ENCODE data around the gene SGSM2. TPM values are rescaled to one million over a fixed set of nuclear protein-coding genes. Genes with fewer than 3 reads are reported as not detected.

Gene SGSM2
- total and polyA plus RNA-seq, 4 donors, result 5.5 to 17.5 (median 12.4) TPM

GRCh38 chr17:2414446-2415064 is 77.3 kb downstream of the SGSM2 start:
- no peak for DNase-seq (ENCODE audit: low spot score)
- H3K9me3 ChIP-seq (ENCODE audit: control insufficient read depth in 4 of 4, low read length in 3 of 4), result no peaks in the 10 kb centered on the region
- no peaks in the 10 kb centered on the region for H3K27me3 ChIP-seq (ENCODE audit: control insufficient read depth in 4 of 4, insufficient read depth in 4 of 4, low read length in 3 of 4)
- 93% methylated on average over 22 of the region's 22 CpGs for WGBS
- no peak overlapping the region for H3K27ac ChIP-seq (ENCODE audit: low read depth in 1 of 2, low read length in 2 of 2)
- no peak overlapping the region for H3K4me3 ChIP-seq (ENCODE audit: low read depth in 1 of 3, low read length in 3 of 3)
- TF ChIP-seq FOXA1 (IDR thresholded peaks at IDR 0.05) (no peak), ATF3 (IDR thresholded peaks at IDR 0.05) (no peak), EGR1 (IDR thresholded peaks at IDR 0.05; ENCODE audit: low read depth in 2 of 2) (no peak)
- peaks cover 0 to 9% (median 3%) of the 10 kb centered on the region in 4 donors for H3K36me3 ChIP-seq (ENCODE audit: control insufficient read depth in 4 of 4, insufficient read depth in 3 of 4, low read depth in 1 of 4, low read length in 3 of 4)
- no peak overlapping the region for H3K9ac ChIP-seq (ENCODE audit: low read depth in 1 of 2, low read length in 2 of 2)
- peaks cover 0 to 3% (median under 1%) of the 10 kb centered on the region in 4 donors for H3K4me1 ChIP-seq (ENCODE audit: control insufficient read depth in 4 of 4, insufficient read depth in 4 of 4, low read length in 3 of 4)

GRCh38 chr17:2415081-2415480 is 77.8 kb downstream of the SGSM2 start:
- WGBS, result 90% methylated on average over 9 of the region's 9 CpGs
- no peak overlapping the region for H3K27ac ChIP-seq (ENCODE audit: low read depth in 1 of 2, low read length in 2 of 2)

More at GRCh38 chr17:2415081-2415480, 77.8 kb downstream of the SGSM2 start:
- Histone ChIP-seq H3K4me1 (ENCODE audit: control insufficient read depth in 4 of 4, insufficient read depth in 4 of 4, low read length in 3 of 4) (peaks cover 0 to 3% (median under 1%) of the 10 kb centered on the region in 4 donors), H3K36me3 (ENCODE audit: control insufficient read depth in 4 of 4, insufficient read depth in 3 of 4, low read depth in 1 of 4, low read length in 3 of 4) (peaks cover 3 to 14% (median 6%) of the 10 kb centered on the region in 4 donors), H3K9ac (ENCODE audit: low read depth in 1 of 2, low read length in 2 of 2) (no peak overlapping the region), H3K27me3 (ENCODE audit: control insufficient read depth in 4 of 4, insufficient read depth in 4 of 4, low read length in 3 of 4) (no peaks in the 10 kb centered on the region), H3K4me3 (ENCODE audit: low read depth in 1 of 3, low read length in 3 of 3) (no peak overlapping the region), H3K9me3 (ENCODE audit: control insufficient read depth in 4 of 4, low read length in 3 of 4) (no peaks in the 10 kb centered on the region)
- TF ChIP-seq YY1 (IDR thresholded peaks at IDR 0.05) (no peak), HNF4A (conservative IDR thresholded peaks at IDR 0.05) (no peak), GABPA (IDR thresholded peaks at IDR 0.05 in 1 of 2, conservative IDR thresholded peaks at IDR 0.05 in 1 of 2) (no peak), CTCF (IDR thresholded peaks at IDR 0.05; ENCODE audit: low read depth, low read length, missing input control) (no peak), NR2F2 (IDR thresholded peaks at IDR 0.05) (no peak), HNF4G (IDR thresholded peaks at IDR 0.05) (no peak), ZBTB33 (IDR thresholded peaks at IDR 0.05) (no peak), ATF3 (IDR thresholded peaks at IDR 0.05) (no peak), RAD21 (IDR thresholded peaks at IDR 0.05) (no peak), SP1 (IDR thresholded peaks at IDR 0.05) (no peak), RXRA (IDR thresholded peaks at IDR 0.05) (no peak), JUND (IDR thresholded peaks at IDR 0.05) (no peak), FOXA1 (IDR thresholded peaks at IDR 0.05) (no peak), MAX (IDR thresholded peaks at IDR 0.05) (no peak), EGR1 (IDR thresholded peaks at IDR 0.05; ENCODE audit: low read depth in 2 of 2) (no peak)
- DNase-seq (ENCODE audit: low spot score), result no peak

Data from liver (tissue), 9 donors.